HepG2 (cell line): ENCODE measurements around the gene CDHR3. TPM values are rescaled to one million over a fixed set of nuclear protein-coding genes. Genes with fewer than 3 reads are reported as not detected.

Source experiments
- BHLHE40 ChIP-seq: IDR thresholded peaks from 2 replicates; pipeline ENCODE4 v1.6.1; 2011; ENCODE audit warnings: low read length, improper control_type of control experiment
- CHD4 ChIP-seq: fragments of 200-600 bp; sonication (generic); IDR thresholded peaks from 2 replicates; pipeline ENCODE4 v1.7.0; 2017; ENCODE audit warnings: mild to moderate bottlenecking, low read length, borderline replicate concordance
- ETV5 ChIP-seq: IDR thresholded peaks from 2 replicates; pipeline ENCODE4 v1.6.1; 2018; ENCODE audit warnings: missing biosample characterization, missing genetic modification reagents, inconsistent platforms, borderline replicate concordance
- HNRNPK ChIP-seq: fragments of 200-400 bp; formaldehyde crosslinking; IDR thresholded peaks from 2 replicates; pipeline ENCODE4 v1.6.1; 2018; ENCODE audit warnings: low read length, low read depth, moderate library complexity, mild to moderate bottlenecking; ENCODE audit not compliant: poor library complexity, severe bottlenecking
- MYNN ChIP-seq: sonication (generic); formaldehyde crosslinking; IDR thresholded peaks from 2 replicates; pipeline ENCODE4 v1.4.0; 2020; ENCODE audit warnings: mild to moderate bottlenecking, low read depth, missing genetic modification reagents
- SAFB2 ChIP-seq: sonication (generic); formaldehyde crosslinking; IDR thresholded peaks from 2 replicates; pipeline ENCODE4 v1.5.1; 2020; ENCODE audit warnings: missing genetic modification reagents, low read depth, mild to moderate bottlenecking, borderline replicate concordance
- SOX5 ChIP-seq: IDR thresholded peaks from 2 replicates; pipeline ENCODE4 v1.6.1; 2016; ENCODE audit warnings: borderline replicate concordance
- SP140L ChIP-seq: sonication (generic); formaldehyde crosslinking; IDR thresholded peaks from 2 replicates; pipeline ENCODE4 v1.4.0; 2020; ENCODE audit warnings: missing genetic modification reagents, borderline replicate concordance
- ZNF3 ChIP-seq: IDR thresholded peaks from 2 replicates; pipeline ENCODE4 v1.7.0; 2017; ENCODE audit warnings: inconsistent platforms
- ZNF468 ChIP-seq: sonication (generic); formaldehyde crosslinking; IDR thresholded peaks from 2 replicates; pipeline ENCODE4 v1.8.0; 2022; ENCODE audit warnings: mild to moderate bottlenecking, moderate library complexity, missing genetic modification reagents
- ZNF703 ChIP-seq: sonication (generic); formaldehyde crosslinking; IDR thresholded peaks from 2 replicates; pipeline ENCODE4 v1.5.1; 2020; ENCODE audit warnings: missing genetic modification reagents, mild to moderate bottlenecking, moderate library complexity, borderline replicate concordance
- ZNF766 ChIP-seq: sonication (generic); formaldehyde crosslinking; IDR thresholded peaks from 2 replicates; pipeline ENCODE4 v1.5.0; 2020; ENCODE audit warnings: missing genetic modification reagents, borderline replicate concordance
- ZNF782 ChIP-seq: sonication (generic); formaldehyde crosslinking; IDR thresholded peaks from 2 replicates; pipeline ENCODE4 v1.4.0; 2020; ENCODE audit warnings: missing genetic modification reagents, mild to moderate bottlenecking, borderline replicate concordance
- polyA plus RNA-seq, 8 experiments: library from polyadenylated mRNA; depleted of rRNA in 3 of 8; stranded (reverse) in 7 of 8; unstranded in 1 of 8; fragments of >200 nt; fragmentation: Illumina TruSeq in 4 of 8; extraction: Trizol in 4 of 8; gene quantifications; 2 replicates each; pipeline versions ENCODE4 v1.2.1 to v1.2.3, GENCODE V29; 2011 to 2016; ENCODE audit warnings: low read depth in 4 of 8, missing spikeins in 1 of 8, mixed read lengths in 1 of 8; ENCODE audit not compliant: insufficient read depth in 1 of 8
- total RNA-seq, 5 experiments: library from RNA; depleted of rRNA; stranded (reverse); fragments of >200 nt; fragmentation: Illumina TruSeq; extraction: Trizol; gene quantifications; 2 replicates each; pipeline ENCODE4 v1.2.3, GENCODE V29; 2016; ENCODE audit warnings: low read depth in 1 of 5
- TF ChIP-seq, protein P1 (sequence below): sonication (generic); formaldehyde crosslinking; IDR thresholded peaks from 2 replicates; pipeline ENCODE4 v1.8.0; 2022; ENCODE audit warnings: mild to moderate bottlenecking, missing genetic modification reagents; ENCODE audit not compliant: insufficient replicate concordance
- TF ChIP-seq, protein P2 (sequence below): IDR thresholded peaks from 2 replicates; pipeline ENCODE4 v1.6.1; 2016; ENCODE audit warnings: low read depth, missing genetic modification reagents, missing compliant biosample characterization
- TF ChIP-seq, protein P3 (sequence below): sonication (generic); formaldehyde crosslinking; IDR thresholded peaks from 2 replicates; pipeline ENCODE4 v1.8.1; 2023; ENCODE audit warnings: missing genetic modification reagents, inconsistent platforms, borderline replicate concordance
- TF ChIP-seq, protein P4 (sequence below), 2 experiments: fragments of 450-650 bp in 1 of 2; sonication (generic) in 1 of 2; formaldehyde crosslinking; IDR thresholded peaks; 2 replicates each; pipeline versions ENCODE4 v1.5.0 to v1.8.0; 2020 to 2022; ENCODE audit warnings: mild to moderate bottlenecking in 1 of 2, missing genetic modification reagents in 1 of 2
- TF ChIP-seq, protein P5 (sequence below): sonication (generic); formaldehyde crosslinking; IDR thresholded peaks from 2 replicates; pipeline ENCODE4 v1.5.1; 2020; ENCODE audit warnings: missing genetic modification reagents, mild to moderate bottlenecking, borderline replicate concordance
- TF ChIP-seq, protein P6 (sequence below): sonication (generic); formaldehyde crosslinking; IDR thresholded peaks from 2 replicates; pipeline ENCODE4 v1.5.0; 2020; ENCODE audit warnings: missing genetic modification reagents, mild to moderate bottlenecking, borderline replicate concordance

Gene CDHR3
- total and polyA plus RNA-seq, 2 of the 13 experiments (the other 11 are each of a cell fraction or from before 2014, with no cell fraction given): 6.5 to 11.8 TPM

DNA sequence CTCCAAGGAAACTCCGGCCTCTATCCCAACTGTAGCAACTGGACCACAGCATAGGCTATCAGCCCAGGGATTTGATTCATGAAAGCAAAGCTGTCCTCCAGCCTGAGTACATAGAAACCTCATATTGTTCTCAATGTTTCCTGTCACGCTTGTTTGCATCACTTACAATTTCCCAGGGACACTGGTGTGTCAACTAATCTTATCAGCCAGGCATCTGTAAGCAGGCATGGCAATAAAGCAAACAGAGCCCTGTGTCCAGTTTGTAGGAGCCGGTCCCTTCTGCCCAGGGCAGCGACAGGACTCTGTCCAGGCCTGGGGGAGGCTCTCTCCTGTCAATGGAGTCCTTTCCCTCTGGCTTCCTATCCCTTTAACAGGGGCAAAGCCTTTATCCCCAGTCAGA is 23.0 kb upstream of the CDHR3 start (continued):
- TF ChIP-seq, protein P1, sequence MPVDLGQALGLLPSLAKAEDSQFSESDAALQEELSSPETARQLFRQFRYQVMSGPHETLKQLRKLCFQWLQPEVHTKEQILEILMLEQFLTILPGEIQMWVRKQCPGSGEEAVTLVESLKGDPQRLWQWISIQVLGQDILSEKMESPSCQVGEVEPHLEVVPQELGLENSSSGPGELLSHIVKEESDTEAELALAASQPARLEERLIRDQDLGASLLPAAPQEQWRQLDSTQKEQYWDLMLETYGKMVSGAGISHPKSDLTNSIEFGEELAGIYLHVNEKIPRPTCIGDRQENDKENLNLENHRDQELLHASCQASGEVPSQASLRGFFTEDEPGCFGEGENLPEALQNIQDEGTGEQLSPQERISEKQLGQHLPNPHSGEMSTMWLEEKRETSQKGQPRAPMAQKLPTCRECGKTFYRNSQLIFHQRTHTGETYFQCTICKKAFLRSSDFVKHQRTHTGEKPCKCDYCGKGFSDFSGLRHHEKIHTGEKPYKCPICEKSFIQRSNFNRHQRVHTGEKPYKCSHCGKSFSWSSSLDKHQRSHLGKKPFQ (CRISPR knock-in tag): no peak
- peak; percentile 95 for TF ChIP-seq SOX5 (CRISPR knock-in tag)
- no peak for TF ChIP-seq ZNF766
- TF ChIP-seq, protein P2, sequence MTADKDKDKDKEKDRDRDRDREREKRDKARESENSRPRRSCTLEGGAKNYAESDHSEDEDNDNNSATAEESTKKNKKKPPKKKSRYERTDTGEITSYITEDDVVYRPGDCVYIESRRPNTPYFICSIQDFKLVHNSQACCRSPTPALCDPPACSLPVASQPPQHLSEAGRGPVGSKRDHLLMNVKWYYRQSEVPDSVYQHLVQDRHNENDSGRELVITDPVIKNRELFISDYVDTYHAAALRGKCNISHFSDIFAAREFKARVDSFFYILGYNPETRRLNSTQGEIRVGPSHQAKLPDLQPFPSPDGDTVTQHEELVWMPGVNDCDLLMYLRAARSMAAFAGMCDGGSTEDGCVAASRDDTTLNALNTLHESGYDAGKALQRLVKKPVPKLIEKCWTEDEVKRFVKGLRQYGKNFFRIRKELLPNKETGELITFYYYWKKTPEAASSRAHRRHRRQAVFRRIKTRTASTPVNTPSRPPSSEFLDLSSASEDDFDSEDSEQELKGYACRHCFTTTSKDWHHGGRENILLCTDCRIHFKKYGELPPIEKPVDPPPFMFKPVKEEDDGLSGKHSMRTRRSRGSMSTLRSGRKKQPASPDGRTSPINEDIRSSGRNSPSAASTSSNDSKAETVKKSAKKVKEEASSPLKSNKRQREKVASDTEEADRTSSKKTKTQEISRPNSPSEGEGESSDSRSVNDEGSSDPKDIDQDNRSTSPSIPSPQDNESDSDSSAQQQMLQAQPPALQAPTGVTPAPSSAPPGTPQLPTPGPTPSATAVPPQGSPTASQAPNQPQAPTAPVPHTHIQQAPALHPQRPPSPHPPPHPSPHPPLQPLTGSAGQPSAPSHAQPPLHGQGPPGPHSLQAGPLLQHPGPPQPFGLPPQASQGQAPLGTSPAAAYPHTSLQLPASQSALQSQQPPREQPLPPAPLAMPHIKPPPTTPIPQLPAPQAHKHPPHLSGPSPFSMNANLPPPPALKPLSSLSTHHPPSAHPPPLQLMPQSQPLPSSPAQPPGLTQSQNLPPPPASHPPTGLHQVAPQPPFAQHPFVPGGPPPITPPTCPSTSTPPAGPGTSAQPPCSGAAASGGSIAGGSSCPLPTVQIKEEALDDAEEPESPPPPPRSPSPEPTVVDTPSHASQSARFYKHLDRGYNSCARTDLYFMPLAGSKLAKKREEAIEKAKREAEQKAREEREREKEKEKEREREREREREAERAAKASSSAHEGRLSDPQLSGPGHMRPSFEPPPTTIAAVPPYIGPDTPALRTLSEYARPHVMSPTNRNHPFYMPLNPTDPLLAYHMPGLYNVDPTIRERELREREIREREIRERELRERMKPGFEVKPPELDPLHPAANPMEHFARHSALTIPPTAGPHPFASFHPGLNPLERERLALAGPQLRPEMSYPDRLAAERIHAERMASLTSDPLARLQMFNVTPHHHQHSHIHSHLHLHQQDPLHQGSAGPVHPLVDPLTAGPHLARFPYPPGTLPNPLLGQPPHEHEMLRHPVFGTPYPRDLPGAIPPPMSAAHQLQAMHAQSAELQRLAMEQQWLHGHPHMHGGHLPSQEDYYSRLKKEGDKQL: no peak
- no peak for TF ChIP-seq ZNF782 (CRISPR knock-in tag)
- TF ChIP-seq ETV5 (CRISPR knock-in tag): peak; percentile 59; the same call in 1 of the 2 replicates
- TF ChIP-seq, protein P3, sequence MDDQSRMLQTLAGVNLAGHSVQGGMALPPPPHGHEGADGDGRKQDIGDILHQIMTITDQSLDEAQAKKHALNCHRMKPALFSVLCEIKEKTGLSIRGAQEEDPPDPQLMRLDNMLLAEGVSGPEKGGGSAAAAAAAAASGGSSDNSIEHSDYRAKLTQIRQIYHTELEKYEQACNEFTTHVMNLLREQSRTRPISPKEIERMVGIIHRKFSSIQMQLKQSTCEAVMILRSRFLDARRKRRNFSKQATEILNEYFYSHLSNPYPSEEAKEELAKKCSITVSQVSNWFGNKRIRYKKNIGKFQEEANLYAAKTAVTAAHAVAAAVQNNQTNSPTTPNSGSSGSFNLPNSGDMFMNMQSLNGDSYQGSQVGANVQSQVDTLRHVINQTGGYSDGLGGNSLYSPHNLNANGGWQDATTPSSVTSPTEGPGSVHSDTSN (CRISPR knock-in tag): no peak
- no peak for TF ChIP-seq MYNN (CRISPR knock-in tag)
- TF ChIP-seq, protein P4, sequence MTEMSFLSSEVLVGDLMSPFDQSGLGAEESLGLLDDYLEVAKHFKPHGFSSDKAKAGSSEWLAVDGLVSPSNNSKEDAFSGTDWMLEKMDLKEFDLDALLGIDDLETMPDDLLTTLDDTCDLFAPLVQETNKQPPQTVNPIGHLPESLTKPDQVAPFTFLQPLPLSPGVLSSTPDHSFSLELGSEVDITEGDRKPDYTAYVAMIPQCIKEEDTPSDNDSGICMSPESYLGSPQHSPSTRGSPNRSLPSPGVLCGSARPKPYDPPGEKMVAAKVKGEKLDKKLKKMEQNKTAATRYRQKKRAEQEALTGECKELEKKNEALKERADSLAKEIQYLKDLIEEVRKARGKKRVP (CRISPR knock-in tag; IDR thresholded peaks at IDR 0.05): peak in 1 of 2 experiments; percentile 74; a peak in 2 of 4 replicates
- TF ChIP-seq ZNF468 (CRISPR knock-in tag): no peak
- TF ChIP-seq ZNF703 (CRISPR knock-in tag): no peak
- TF ChIP-seq, protein P5, sequence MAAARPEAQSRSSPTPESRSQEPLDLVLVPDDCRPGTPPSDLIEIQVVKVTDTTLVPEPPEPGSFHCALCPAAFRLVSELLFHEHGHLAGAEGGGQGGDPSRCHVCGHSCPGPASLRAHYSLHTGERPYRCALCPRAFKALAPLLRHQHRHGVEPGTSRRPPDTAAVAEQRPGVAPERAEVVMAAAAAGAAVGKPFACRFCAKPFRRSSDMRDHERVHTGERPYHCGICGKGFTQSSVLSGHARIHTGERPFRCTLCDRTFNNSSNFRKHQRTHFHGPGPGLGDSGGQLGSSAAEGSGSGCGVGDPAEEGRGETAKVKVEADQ (CRISPR knock-in tag): no peak
- TF ChIP-seq SAFB2 (CRISPR knock-in tag): no peak
- TF ChIP-seq, protein P6, sequence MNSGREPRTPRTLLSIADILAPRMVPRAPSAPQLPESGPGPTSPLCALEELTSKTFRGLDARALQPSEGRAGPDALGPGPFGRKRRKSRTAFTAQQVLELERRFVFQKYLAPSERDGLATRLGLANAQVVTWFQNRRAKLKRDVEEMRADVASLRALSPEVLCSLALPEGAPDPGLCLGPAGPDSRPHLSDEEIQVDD (CRISPR knock-in tag): no peak
- TF ChIP-seq HNRNPK: no peak
- TF ChIP-seq SP140L (CRISPR knock-in tag): no peak
- TF ChIP-seq BHLHE40: peak; percentile 61
- TF ChIP-seq CHD4: no peak
- TF ChIP-seq ZNF3: no peak
